Neural cell (in vitro differentiated cells): ENCODE data around the gene TNS4. TPM values are rescaled to one million over a fixed set of nuclear protein-coding genes. Genes with fewer than 3 reads are reported as not detected.

Experiments used
- H2AFZ ChIP-seq: fragments of 200-600, 300-800 bp; sonication (generic), shearing (Covaris generic); 2 replicates; pipeline ENCODE4 v1.6.0; 2014; ENCODE audit warnings: low read depth, mild to moderate bottlenecking, antibody characterized with exemption, low read length, moderate library complexity
- H3F3A ChIP-seq: fragments of 200-600 bp; shearing (Covaris generic); 2 replicates; pipeline ENCODE4 v1.6.1; 2016; ENCODE audit warnings: mild to moderate bottlenecking, moderate library complexity, mixed read lengths, antibody characterized with exemption, low read length; ENCODE audit not compliant: insufficient read depth, poor library complexity, severe bottlenecking
- H3K27ac ChIP-seq: fragments of 200-600, 300-800 bp; sonication (generic), shearing (Covaris generic); 2 replicates; pipeline ENCODE4 v1.5.1; 2014; ENCODE audit warnings: mild to moderate bottlenecking, low read length, moderate library complexity
- H3K27me3 ChIP-seq: fragments of 300-800, 200-600 bp; sonication (generic), shearing (Covaris generic); 2 replicates; pipeline ENCODE4 v1.6.0; 2014; ENCODE audit warnings: mild to moderate bottlenecking, low read depth, low read length, moderate library complexity; ENCODE audit not compliant: insufficient read depth
- H3K36me3 ChIP-seq: fragments of 300-800, 200-600 bp; sonication (generic), shearing (Covaris generic); 2 replicates; pipeline ENCODE4 v1.5.1; 2014; ENCODE audit warnings: mild to moderate bottlenecking, antibody characterized with exemption, low read length, moderate library complexity; ENCODE audit not compliant: insufficient read depth
- H3K4me2 ChIP-seq: fragments of 300-800, 200-600 bp; sonication (generic), shearing (Covaris generic); 2 replicates; pipeline ENCODE4 v1.6.0; 2014; ENCODE audit warnings: mild to moderate bottlenecking, low read length
- H3K4me3 ChIP-seq: fragments of 300-800, 200-600 bp; sonication (generic), shearing (Covaris generic); 2 replicates; pipeline ENCODE4 v1.5.1; 2014; ENCODE audit warnings: mild to moderate bottlenecking, low read length, moderate library complexity
- H3K79me2 ChIP-seq: fragments of 200-600 bp; shearing (Covaris generic); replicated peaks from 2 replicates; pipeline ENCODE4 v1.6.0; 2014; ENCODE audit warnings: mild to moderate bottlenecking, low read length, moderate library complexity; ENCODE audit not compliant: insufficient read depth
- H3K9ac ChIP-seq: fragments of 300-800, 200-600 bp; sonication (generic), shearing (Covaris generic); 2 replicates; pipeline ENCODE4 v1.6.1; 2016; ENCODE audit warnings: mild to moderate bottlenecking, low read length, mixed read lengths
- H3K9me2 ChIP-seq: fragments of 200-600 bp; shearing (Covaris generic); 2 replicates; pipeline ENCODE4 v1.6.1; 2016; ENCODE audit warnings: mild to moderate bottlenecking, low read length, mixed read lengths; ENCODE audit not compliant: insufficient read depth
- H3K9me3 ChIP-seq: fragments of 200-600, 300-800 bp; sonication (generic), shearing (Covaris generic); 2 replicates; pipeline ENCODE4 v1.6.1; 2016; ENCODE audit warnings: mild to moderate bottlenecking, mixed run types, low read length, moderate library complexity, mixed read lengths
- H4K20me1 ChIP-seq: fragments of 200-600 bp; shearing (Covaris generic); 2 replicates; pipeline ENCODE4 v1.6.1; 2016; ENCODE audit warnings: mild to moderate bottlenecking, mixed run types; ENCODE audit not compliant: insufficient read depth
- EP300 ChIP-seq: fragments of 450-650 bp; conservative IDR thresholded peaks from 2 replicates; pipeline ENCODE4 v1.6.1; 2014; ENCODE audit warnings: antibody characterized with exemption, mild to moderate bottlenecking, moderate library complexity; ENCODE audit not compliant: poor library complexity, severe bottlenecking
- EZH2 ChIP-seq: fragments of 200-600, 300-800 bp; shearing (Covaris generic), sonication (generic); IDR thresholded peaks from 2 replicates; pipeline ENCODE4 v1.6.1; 2014; ENCODE audit warnings: antibody characterized with exemption, low read length, borderline replicate concordance, mild to moderate bottlenecking; ENCODE audit not compliant: insufficient read depth, poor library complexity, severe bottlenecking
- MXI1 ChIP-seq: fragments of 450-650 bp; conservative IDR thresholded peaks from 2 replicates; pipeline ENCODE4 v1.6.1; 2014; ENCODE audit warnings: antibody characterized with exemption, mild to moderate bottlenecking; ENCODE audit not compliant: poor library complexity, severe bottlenecking
- POLR2AphosphoS5 ChIP-seq: IDR thresholded peaks from 2 replicates; pipeline ENCODE4 v1.6.1; 2012
- RAD21 ChIP-seq: fragments of 450-650 bp; conservative IDR thresholded peaks from 2 replicates; pipeline ENCODE4 v1.6.1; 2014; ENCODE audit warnings: antibody characterized with exemption, mild to moderate bottlenecking, moderate library complexity
- SMC3 ChIP-seq: fragments of 450-650 bp; conservative IDR thresholded peaks from 2 replicates; pipeline ENCODE4 v1.6.1; 2014; ENCODE audit warnings: antibody characterized with exemption, mild to moderate bottlenecking, moderate library complexity; ENCODE audit not compliant: poor library complexity
- TAF1 ChIP-seq: IDR thresholded peaks from 2 replicates; pipeline ENCODE4 v1.6.1; 2012; ENCODE audit warnings: low read depth
- polyA plus RNA-seq: library from polyadenylated mRNA; depleted of rRNA; stranded (reverse); fragments of >200 nt; gene quantifications from 2 replicates; pipeline ENCODE4 v1.2.3, GENCODE V29; 2014
- TF ChIP-seq, protein P1 (sequence below): fragments of 450-650 bp; IDR thresholded peaks from 2 replicates; pipeline ENCODE4 v1.5.1; 2014; ENCODE audit warnings: antibody characterized with exemption, mild to moderate bottlenecking, moderate library complexity; ENCODE audit not compliant: poor library complexity, severe bottlenecking
- TF ChIP-seq, protein P2 (sequence below): IDR thresholded peaks from 2 replicates; pipeline ENCODE4 v1.6.1; 2012; ENCODE audit warnings: borderline replicate concordance

The TNS4 gene
- polyA plus RNA-seq, 1 donor from 2014 or later, result not detected

DNA sequence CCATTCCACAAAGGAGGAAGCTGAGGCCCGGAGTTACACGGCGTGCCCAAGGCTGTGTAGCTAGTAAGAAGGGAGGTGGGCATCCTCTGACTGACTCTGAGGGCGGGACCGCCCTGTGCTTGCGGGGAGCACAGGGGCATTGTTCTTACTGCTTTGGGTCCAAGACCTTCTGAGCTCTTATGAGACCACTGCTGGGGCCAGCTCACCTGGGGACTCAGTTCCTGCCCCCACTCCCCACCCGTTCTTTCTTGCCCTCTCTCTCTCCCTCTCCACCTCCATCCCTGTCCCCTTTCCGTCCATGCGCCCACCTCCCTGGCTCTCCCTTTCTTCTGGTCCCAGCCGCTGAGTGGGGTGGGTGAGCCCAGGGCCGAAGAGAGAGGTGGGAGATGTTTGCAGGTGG, 44.2 kb upstream of the TNS4 start:
- no peaks in the 10 kb centered on the region for H3K27me3 ChIP-seq
- no peaks in the 10 kb centered on the region for H3K36me3 ChIP-seq
- no peaks in the 10 kb centered on the region for H3K79me2 ChIP-seq
- no peaks in the 10 kb centered on the region for H4K20me1 ChIP-seq
- TF ChIP-seq TAF1 (no peak), EZH2 (no peak), SMC3 (no peak), EP300 (no peak), RAD21 (no peak), MXI1 (no peak), POLR2AphosphoS5 (no peak)
- TF ChIP-seq, protein P1, sequence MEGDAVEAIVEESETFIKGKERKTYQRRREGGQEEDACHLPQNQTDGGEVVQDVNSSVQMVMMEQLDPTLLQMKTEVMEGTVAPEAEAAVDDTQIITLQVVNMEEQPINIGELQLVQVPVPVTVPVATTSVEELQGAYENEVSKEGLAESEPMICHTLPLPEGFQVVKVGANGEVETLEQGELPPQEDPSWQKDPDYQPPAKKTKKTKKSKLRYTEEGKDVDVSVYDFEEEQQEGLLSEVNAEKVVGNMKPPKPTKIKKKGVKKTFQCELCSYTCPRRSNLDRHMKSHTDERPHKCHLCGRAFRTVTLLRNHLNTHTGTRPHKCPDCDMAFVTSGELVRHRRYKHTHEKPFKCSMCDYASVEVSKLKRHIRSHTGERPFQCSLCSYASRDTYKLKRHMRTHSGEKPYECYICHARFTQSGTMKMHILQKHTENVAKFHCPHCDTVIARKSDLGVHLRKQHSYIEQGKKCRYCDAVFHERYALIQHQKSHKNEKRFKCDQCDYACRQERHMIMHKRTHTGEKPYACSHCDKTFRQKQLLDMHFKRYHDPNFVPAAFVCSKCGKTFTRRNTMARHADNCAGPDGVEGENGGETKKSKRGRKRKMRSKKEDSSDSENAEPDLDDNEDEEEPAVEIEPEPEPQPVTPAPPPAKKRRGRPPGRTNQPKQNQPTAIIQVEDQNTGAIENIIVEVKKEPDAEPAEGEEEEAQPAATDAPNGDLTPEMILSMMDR, result no peak
- TF ChIP-seq, protein P2, sequence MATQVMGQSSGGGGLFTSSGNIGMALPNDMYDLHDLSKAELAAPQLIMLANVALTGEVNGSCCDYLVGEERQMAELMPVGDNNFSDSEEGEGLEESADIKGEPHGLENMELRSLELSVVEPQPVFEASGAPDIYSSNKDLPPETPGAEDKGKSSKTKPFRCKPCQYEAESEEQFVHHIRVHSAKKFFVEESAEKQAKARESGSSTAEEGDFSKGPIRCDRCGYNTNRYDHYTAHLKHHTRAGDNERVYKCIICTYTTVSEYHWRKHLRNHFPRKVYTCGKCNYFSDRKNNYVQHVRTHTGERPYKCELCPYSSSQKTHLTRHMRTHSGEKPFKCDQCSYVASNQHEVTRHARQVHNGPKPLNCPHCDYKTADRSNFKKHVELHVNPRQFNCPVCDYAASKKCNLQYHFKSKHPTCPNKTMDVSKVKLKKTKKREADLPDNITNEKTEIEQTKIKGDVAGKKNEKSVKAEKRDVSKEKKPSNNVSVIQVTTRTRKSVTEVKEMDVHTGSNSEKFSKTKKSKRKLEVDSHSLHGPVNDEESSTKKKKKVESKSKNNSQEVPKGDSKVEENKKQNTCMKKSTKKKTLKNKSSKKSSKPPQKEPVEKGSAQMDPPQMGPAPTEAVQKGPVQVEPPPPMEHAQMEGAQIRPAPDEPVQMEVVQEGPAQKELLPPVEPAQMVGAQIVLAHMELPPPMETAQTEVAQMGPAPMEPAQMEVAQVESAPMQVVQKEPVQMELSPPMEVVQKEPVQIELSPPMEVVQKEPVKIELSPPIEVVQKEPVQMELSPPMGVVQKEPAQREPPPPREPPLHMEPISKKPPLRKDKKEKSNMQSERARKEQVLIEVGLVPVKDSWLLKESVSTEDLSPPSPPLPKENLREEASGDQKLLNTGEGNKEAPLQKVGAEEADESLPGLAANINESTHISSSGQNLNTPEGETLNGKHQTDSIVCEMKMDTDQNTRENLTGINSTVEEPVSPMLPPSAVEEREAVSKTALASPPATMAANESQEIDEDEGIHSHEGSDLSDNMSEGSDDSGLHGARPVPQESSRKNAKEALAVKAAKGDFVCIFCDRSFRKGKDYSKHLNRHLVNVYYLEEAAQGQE, result no peak
- no peaks in the 10 kb centered on the region for H3K9me3 ChIP-seq
- H3F3A ChIP-seq, result no peaks in the 10 kb centered on the region
- no peak overlapping the region for H2AFZ ChIP-seq
- H3K4me2 ChIP-seq, result no peak overlapping the region
- H3K27ac ChIP-seq, result no peak overlapping the region
- H3K9me2 ChIP-seq, result no peaks in the 10 kb centered on the region
- no peak overlapping the region for H3K4me3 ChIP-seq
- no peak overlapping the region for H3K9ac ChIP-seq

DNA sequence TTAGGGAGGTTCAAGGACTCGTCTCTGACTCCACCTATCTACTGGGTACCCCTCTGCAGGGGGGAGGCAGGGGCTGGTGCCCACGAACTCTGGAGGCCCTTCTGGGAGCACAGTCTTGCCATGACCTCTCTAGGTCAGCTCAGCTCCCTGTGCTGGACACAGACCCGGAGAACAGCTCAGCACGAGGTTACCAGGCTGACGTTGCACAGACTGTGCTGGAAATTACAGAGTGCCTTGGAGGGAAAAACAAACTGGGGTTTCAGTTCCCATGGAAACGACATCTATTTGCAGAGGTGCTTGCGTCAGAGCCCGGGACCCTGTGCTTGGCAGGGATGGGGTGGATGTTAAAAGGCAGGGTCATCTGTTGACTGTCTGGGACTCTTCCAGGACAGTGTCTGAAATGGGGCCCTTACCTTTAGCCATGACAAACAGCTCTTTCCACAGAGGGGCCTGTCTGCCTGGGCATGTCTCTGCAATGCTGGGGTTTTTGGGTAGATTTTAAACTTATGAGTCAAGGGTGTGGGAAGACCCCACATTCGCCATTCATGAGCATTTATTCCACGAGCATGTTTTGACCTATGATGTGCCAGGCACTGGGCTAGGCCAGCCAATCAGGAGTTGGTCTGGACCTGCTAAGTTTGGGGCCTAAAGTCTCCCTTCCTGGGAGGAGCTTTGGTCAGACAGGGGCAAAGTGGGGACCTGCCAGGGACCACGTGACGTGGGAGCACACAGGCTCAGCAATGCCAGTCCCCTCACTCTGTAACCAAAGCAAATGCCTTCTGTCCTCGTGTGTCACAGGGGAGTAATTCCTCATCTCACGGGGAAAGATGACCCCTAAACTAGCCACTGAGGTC, 41.4 kb upstream of the TNS4 start:
- TF ChIP-seq EZH2 (no peak), EP300 (peak; percentile 25), POLR2AphosphoS5 (peak; percentile 55)

More for the DNA sequence above, 41.4 kb upstream of the TNS4 start:
- Histone ChIP-seq H3K36me3 (no peaks in the 10 kb centered on the region), H3K4me2 (peak overlapping the region; percentile 22), H4K20me1 (no peaks in the 10 kb centered on the region), H3K27me3 (no peaks in the 10 kb centered on the region), H2AFZ (peak overlapping the region; percentile 12), H3F3A (no peaks in the 10 kb centered on the region), H3K9me3 (no peaks in the 10 kb centered on the region), H3K79me2 (no peaks in the 10 kb centered on the region), H3K9ac (peak overlapping the region; percentile 49), H3K27ac (peak overlapping the region; percentile 62), H3K9me2 (no peaks in the 10 kb centered on the region), H3K4me3 (peak overlapping the region; percentile 47)
